Measurements from ENCODE around the gene FBXO31. TPM values are rescaled to one million over a fixed set of nuclear protein-coding genes. Genes with fewer than 3 reads are reported as not detected.

Gene FBXO31
- total RNA-seq, 4 donors from 2014 or later, result 39.9 to 89.3 (median 53.6) TPM

- Histone ChIP-seq H3K27me3 (no peaks in the 10 kb centered on the region), H3K4me1 (no peaks in the 10 kb centered on the region), H3K36me3 (no peaks in the 10 kb centered on the region), H3K4me3 (no peak overlapping the region), H3K27ac (no peak overlapping the region), H3K9me3 (no peaks in the 10 kb centered on the region)
- WGBS, result 97% methylated on average over 3 of the region's 3 CpGs
- DNase-seq (ENCODE audit: low spot score in 2 of 2), result no peak
- TF ChIP-seq CTCF (IDR thresholded peaks at IDR 0.05), result no peak
Measured at GRCh38 chr16:87293990-87294389, 89.6 kb downstream of the FBXO31 start.

GRCh38 chr16:87291944-87292343 lies 91.6 kb downstream of the FBXO31 start:
- 89% methylated on average over 6 of the region's 6 CpGs for WGBS
- Histone ChIP-seq H3K9me3 (peaks cover under 1% of the 10 kb centered on the region), H3K4me3 (no peak overlapping the region), H3K4me1 (no peaks in the 10 kb centered on the region), H3K27ac (no peak overlapping the region), H3K36me3 (no peaks in the 10 kb centered on the region), H3K27me3 (no peaks in the 10 kb centered on the region)
- TF ChIP-seq CTCF (IDR thresholded peaks at IDR 0.05) (no peak), POLR2A (IDR thresholded peaks at IDR 0.05) (no peak)
- no peak for DNase-seq (ENCODE audit: low spot score in 2 of 2)

GRCh38 chr16:87288753-87289362 lies 94.7 kb downstream of the FBXO31 start:
- Histone ChIP-seq H3K36me3 (no peaks in the 10 kb centered on the region), H3K4me3 (no peak overlapping the region), H3K27ac (no peak overlapping the region), H3K27me3 (no peaks in the 10 kb centered on the region), H3K9me3 (peaks cover 3% of the 10 kb centered on the region), H3K4me1 (no peaks in the 10 kb centered on the region)
- no peak for DNase-seq (ENCODE audit: low spot score in 2 of 2)
- TF ChIP-seq CTCF (IDR thresholded peaks at IDR 0.05) (no peak), POLR2A (IDR thresholded peaks at IDR 0.05) (no peak), EP300 (IDR thresholded peaks at IDR 0.05) (no peak), POLR2AphosphoS5 (IDR thresholded peaks at IDR 0.05) (no peak)
- WGBS, result 71% methylated on average over 7 of the region's 7 CpGs

DNA sequence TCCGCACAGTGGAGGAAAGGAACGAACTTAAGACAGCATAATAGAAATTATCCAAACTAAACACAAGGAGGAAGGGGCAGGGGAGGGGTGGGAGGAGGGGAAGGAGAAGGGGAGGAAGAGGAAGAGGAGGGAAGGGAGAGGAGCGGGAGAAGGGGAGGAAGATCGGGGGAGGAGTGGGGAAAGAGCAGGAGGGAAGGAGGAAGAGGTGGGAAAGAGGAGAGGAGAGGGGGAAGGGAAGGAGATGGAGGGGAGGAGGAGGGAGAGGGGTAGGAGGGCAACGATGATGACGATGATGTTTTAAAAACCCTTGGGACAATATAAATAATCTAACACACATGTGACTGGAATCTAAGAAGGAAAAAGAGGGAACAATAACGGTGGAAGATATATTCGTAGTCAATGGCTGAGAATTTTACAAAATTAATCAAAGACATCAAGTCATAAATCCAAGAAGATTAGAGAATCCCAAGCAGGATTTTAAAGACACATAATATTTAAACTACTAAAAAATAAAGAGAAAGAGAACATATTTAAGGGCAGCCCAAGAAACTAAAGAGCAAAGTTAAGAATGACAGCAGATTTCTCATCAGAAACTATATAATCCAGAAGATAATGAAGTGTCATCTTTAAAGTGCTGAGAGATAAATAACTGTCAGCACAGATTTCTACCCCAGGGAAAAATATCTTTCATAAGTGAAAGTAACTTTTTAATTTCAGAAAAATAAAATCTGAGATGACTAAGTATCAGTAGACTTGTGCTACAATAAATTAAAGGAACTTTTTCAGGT lies 96.5 kb downstream of the FBXO31 start:
- Histone ChIP-seq H3K27ac (no peak overlapping the region), H3K4me3 (no peak overlapping the region), H3K4me1 (no peaks in the 10 kb centered on the region), H3K9me3 (peaks cover 3% of the 10 kb centered on the region), H3K36me3 (no peaks in the 10 kb centered on the region), H3K27me3 (no peaks in the 10 kb centered on the region)
- WGBS, result 72% methylated on average over 8 of the region's 8 CpGs
- DNase-seq (ENCODE audit: low spot score in 2 of 2), result no peak
- no peak for TF ChIP-seq POLR2A (IDR thresholded peaks at IDR 0.05)

GRCh38 chr16:87284183-87284582 lies 99.4 kb downstream of the FBXO31 start:
- no peak overlapping the region for H3K27ac ChIP-seq
- no peak for DNase-seq (ENCODE audit: low spot score in 2 of 2)
- TF ChIP-seq EP300 (IDR thresholded peaks at IDR 0.05), result no peak
- TF ChIP-seq POLR2AphosphoS5 (IDR thresholded peaks at IDR 0.05), result no peak
- TF ChIP-seq CTCF (IDR thresholded peaks at IDR 0.05), result no peak
- TF ChIP-seq POLR2A (IDR thresholded peaks at IDR 0.05), result no peak
- no peaks in the 10 kb centered on the region for H3K4me1 ChIP-seq
- no peak overlapping the region for H3K4me3 ChIP-seq
- WGBS, result 86% methylated on average over 2 of the region's 2 CpGs
- no peaks in the 10 kb centered on the region for H3K27me3 ChIP-seq
- peaks cover 3% of the 10 kb centered on the region for H3K9me3 ChIP-seq
- H3K36me3 ChIP-seq, result no peaks in the 10 kb centered on the region
